GM23338 (cell line): ENCODE results near the gene PRKCD. TPM values are rescaled to one million over a fixed set of nuclear protein-coding genes. Genes with fewer than 3 reads are reported as not detected.
A peak's percentile ranks its signal among the peaks of the same experiment; 100 is the strongest.

Experiments used
- ATAC-seq: fragments of 200-7000 bp; cut with Tn5 transposase; 3 replicates; pipeline ENCODE4 v1.9.1; 2020
- DNase-seq: peaks from one replicate; pipeline ENCODE4 v3.0.0-alpha.2; 2015; ENCODE audit warnings: low spot score
- H2AFZ ChIP-seq: fragments of 200-600 bp; sonication (generic); 2 replicates; pipeline ENCODE4 v1.8.0; 2016; ENCODE audit warnings: antibody characterized with exemption, mild to moderate bottlenecking, moderate library complexity
- H3F3A ChIP-seq: fragments of 200-600 bp; sonication (generic); replicated peaks from 2 replicates; pipeline ENCODE4 v1.8.0; 2017; ENCODE audit warnings: antibody characterized with exemption, mixed run types, low read depth
- H3K27ac ChIP-seq: fragments of 200-600 bp; sonication (generic); 2 replicates; pipeline ENCODE4 v1.6.1; 2016; ENCODE audit warnings: low read depth
- H3K27me3 ChIP-seq: fragments of 200-600 bp; sonication (generic); 2 replicates; pipeline ENCODE4 v1.8.0; 2016; ENCODE audit warnings: mild to moderate bottlenecking, mixed run types, moderate library complexity; ENCODE audit not compliant: insufficient read depth
- H3K36me3 ChIP-seq: fragments of 200-600 bp; sonication (generic); 2 replicates; pipeline ENCODE4 v1.8.0; 2016; ENCODE audit warnings: mild to moderate bottlenecking; ENCODE audit not compliant: insufficient read depth
- H3K4me1 ChIP-seq: fragments of 200-600 bp; sonication (generic); 2 replicates; pipeline ENCODE4 v1.8.0; 2016; ENCODE audit warnings: mild to moderate bottlenecking, moderate library complexity; ENCODE audit not compliant: insufficient read depth
- H3K4me2 ChIP-seq: fragments of 200-600 bp; sonication (generic); 2 replicates; pipeline ENCODE4 v1.7.1; 2017; ENCODE audit warnings: mixed run types
- H3K4me3 ChIP-seq: fragments of 200-600 bp; sonication (generic); 2 replicates; pipeline ENCODE4 v1.6.1; 2016; ENCODE audit warnings: mixed run types
- H3K79me2 ChIP-seq: fragments of 200-600 bp; sonication (generic); replicated peaks from 2 replicates; pipeline ENCODE4 v1.8.0; 2017; ENCODE audit warnings: mild to moderate bottlenecking; ENCODE audit not compliant: insufficient read depth
- H3K9me2 ChIP-seq: fragments of 200-600 bp; sonication (generic); 2 replicates; pipeline ENCODE4 v1.8.0; 2017; ENCODE audit not compliant: insufficient read depth
- H4K20me1 ChIP-seq: fragments of 200-600 bp; sonication (generic); replicated peaks from 2 replicates; pipeline ENCODE4 v1.8.0; 2017; ENCODE audit warnings: mild to moderate bottlenecking; ENCODE audit not compliant: insufficient read depth
- H3K27ac Mint-ChIP-seq: 2 replicates; pipeline ENCODE4 v1.8.0; 2020; ENCODE audit warnings: inconsistent platforms, mild to moderate bottlenecking, moderate library complexity, mixed read lengths
- H3K27me3 Mint-ChIP-seq: 3 replicates; pipeline ENCODE4 v1.8.0; 2022; ENCODE audit warnings: low read depth, mild to moderate bottlenecking, moderate library complexity, mixed read lengths, inconsistent platforms; ENCODE audit not compliant: insufficient read depth, poor library complexity
- H3K36me3 Mint-ChIP-seq: 3 replicates; pipeline ENCODE4 v1.8.0; 2021; ENCODE audit warnings: low read depth, mild to moderate bottlenecking, inconsistent platforms, moderate library complexity, mixed read lengths
- H3K4me1 Mint-ChIP-seq: 3 replicates; pipeline ENCODE4 v1.8.0; 2020; ENCODE audit warnings: mild to moderate bottlenecking, inconsistent platforms, mixed read lengths
- H3K4me3 Mint-ChIP-seq: 3 replicates; pipeline ENCODE4 v1.8.0; 2021; ENCODE audit warnings: moderate library complexity, mild to moderate bottlenecking, inconsistent platforms, mixed read lengths
- H3K9me3 Mint-ChIP-seq: 3 replicates; pipeline ENCODE4 v1.8.0; 2020; ENCODE audit warnings: moderate library complexity, mild to moderate bottlenecking, inconsistent platforms, mixed read lengths
- CREB1 ChIP-seq: fragments of 250-450 bp; sonication (Bioruptor Pico); IDR thresholded peaks from 2 replicates; pipeline ENCODE4 v1.5.0; 2020; ENCODE audit warnings: low read depth, mild to moderate bottlenecking, moderate library complexity
- CTCF ChIP-seq, 2 experiments: fragments of 200-600 bp in 1 of 2; sonication (generic) in 1 of 2; conservative IDR thresholded peaks; 2 replicates each; pipeline versions ENCODE4 v1.5.1 to v1.6.1; 2016 to 2017; ENCODE audit warnings: antibody characterized with exemption in 2 of 2, low read depth in 2 of 2, mild to moderate bottlenecking in 2 of 2, moderate library complexity in 1 of 2
- ETS1 ChIP-seq: IDR thresholded peaks from 2 replicates; pipeline ENCODE4 v1.6.1; 2016; ENCODE audit warnings: antibody characterized with exemption
- EZH2 ChIP-seq: fragments of 200-600 bp; sonication (generic); IDR thresholded peaks from one replicate; pipeline ENCODE4 v1.8.0; 2017; ENCODE audit warnings: antibody characterized with exemption, mild to moderate bottlenecking, low read depth; ENCODE audit not compliant: unreplicated experiment
- EZH2phosphoT487 ChIP-seq: fragments of 200-600 bp; sonication (generic); IDR thresholded peaks from one replicate; pipeline ENCODE4 v1.8.1; 2018; ENCODE audit warnings: antibody characterized with exemption; ENCODE audit not compliant: unreplicated experiment
- JUNB ChIP-seq: IDR thresholded peaks from one replicate; pipeline ENCODE4 v1.6.1; 2016; ENCODE audit warnings: antibody characterized with exemption; ENCODE audit not compliant: unreplicated experiment
- POLR2AphosphoS5 ChIP-seq: IDR thresholded peaks from 2 replicates; pipeline ENCODE4 v1.6.1; 2016; ENCODE audit warnings: antibody characterized with exemption, low read depth
- REST ChIP-seq: IDR thresholded peaks from one replicate; pipeline ENCODE4 v1.6.1; 2018; ENCODE audit warnings: antibody characterized with exemption; ENCODE audit not compliant: unreplicated experiment
- STAT1 ChIP-seq: IDR thresholded peaks from one replicate; pipeline ENCODE4 v1.6.1; 2016; ENCODE audit warnings: antibody characterized with exemption; ENCODE audit not compliant: unreplicated experiment
- ZNF114 ChIP-seq: fragments of 250-450 bp; sonication (Bioruptor Pico); IDR thresholded peaks from 2 replicates; pipeline ENCODE4 v1.5.0; 2020; ENCODE audit warnings: mild to moderate bottlenecking, moderate library complexity
- ZNF331 ChIP-seq: fragments of 250-450 bp; sonication (Bioruptor Pico); IDR thresholded peaks from 2 replicates; pipeline ENCODE4 v1.5.0; 2020; ENCODE audit warnings: low read depth, mild to moderate bottlenecking, moderate library complexity
- polyA plus RNA-seq: library from polyadenylated mRNA; unstranded; fragments of >200 nt; fragmentation: Nextera tagmentation; extraction: Ambion mirVana; gene quantifications from 2 replicates; pipeline ENCODE4 v1.2.1, GENCODE V29; 2016
- total RNA-seq: library from RNA; depleted of rRNA; stranded (reverse); fragments of >200 nt; shearing (Covaris generic); gene quantifications from 2 replicates; pipeline ENCODE4 v1.2.3, GENCODE V29; 2014

PRKCD gene
- total and polyA plus RNA-seq, 2 experiments from 2014 or later = 11.3 to 11.8 TPM

GRCh38 chr3:53174346-53175250 lies 13.6 kb downstream of the PRKCD start:
- Mint-ChIP-seq H3K4me3 (no peak overlapping the region), H3K27ac (peak overlapping the region; percentile 61; the same call in 1 of the 2 replicates), H3K4me1 (peaks cover 41% of the 10 kb centered on the region), H3K9me3 (no peaks in the 10 kb centered on the region), H3K36me3 (peaks cover 2% of the 10 kb centered on the region; the same call in 2 of the 3 replicates), H3K27me3 (peaks cover 3% of the 10 kb centered on the region)
- Histone ChIP-seq H3K36me3 (no peaks in the 10 kb centered on the region), H3K27me3 (no peaks in the 10 kb centered on the region), H3K79me2 (no peaks in the 10 kb centered on the region; the same call in 1 of the 2 replicates), H2AFZ (no peak overlapping the region), H3K4me1 (peaks cover 8% of the 10 kb centered on the region), H3K9me2 (no peaks in the 10 kb centered on the region), H3F3A (no peaks in the 10 kb centered on the region), H4K20me1 (no peaks in the 10 kb centered on the region), H3K4me2 (no peak overlapping the region), H3K27ac (no peak overlapping the region), H3K4me3 (no peak overlapping the region)
- TF ChIP-seq ZNF114 (CRISPR knock-in tag) (no peak), EZH2phosphoT487 (no peak), POLR2AphosphoS5 (no peak), EZH2 (no peak), CREB1 (CRISPR knock-in tag) (no peak), JUNB (no peak), CTCF (conservative IDR thresholded peaks at IDR 0.05; ENCODE audit: low read depth in 2 of 2) (peak in 1 of 2 experiments; percentile 31; a peak in 2 of 4 replicates), ZNF331 (CRISPR knock-in tag) (no peak)
- ATAC-seq (no peak), DNase-seq (no peak)

- H3K9me2 ChIP-seq = no peaks in the 10 kb centered on the region
- H3K27ac Mint-ChIP-seq = no peak overlapping the region; the same call in 1 of the 2 replicates
- no peaks in the 10 kb centered on the region for H4K20me1 ChIP-seq
- peaks cover 5% of the 10 kb centered on the region for H3K27me3 Mint-ChIP-seq
- peaks cover 36% of the 10 kb centered on the region for H3K4me1 Mint-ChIP-seq
- H3K36me3 Mint-ChIP-seq = peaks cover 2% of the 10 kb centered on the region; the same call in 2 of the 3 replicates
- H3K36me3 ChIP-seq = no peaks in the 10 kb centered on the region
- no peak overlapping the region for H2AFZ ChIP-seq
- no peak overlapping the region for H3K4me3 ChIP-seq
- no peaks in the 10 kb centered on the region for H3K9me3 Mint-ChIP-seq
- no peaks in the 10 kb centered on the region for H3F3A ChIP-seq
- no peak overlapping the region for H3K4me2 ChIP-seq
- no peaks in the 10 kb centered on the region for H3K27me3 ChIP-seq
- no peaks in the 10 kb centered on the region; the same call in 1 of the 2 replicates for H3K79me2 ChIP-seq
- DNase-seq (no peak), ATAC-seq (no peak)
- H3K27ac ChIP-seq = no peak overlapping the region
- no peak overlapping the region for H3K4me3 Mint-ChIP-seq
- TF ChIP-seq ETS1 = no peak
- TF ChIP-seq REST = no peak
- no peak for TF ChIP-seq CREB1 (CRISPR knock-in tag)
- TF ChIP-seq STAT1 = no peak
- peaks cover 8% of the 10 kb centered on the region for H3K4me1 ChIP-seq
These were observed 14.9 kb downstream of the PRKCD start for GRCh38 chr3:53175613-53176540.
